SU-DHL-6 (cell line): ENCODE results near the gene LRP1B.

Experiments
- CTCF ChIP-seq: fragments of 200-600 bp; sonication (generic); IDR thresholded peaks from one replicate; pipeline ENCODE4 v1.5.1; 2017; ENCODE audit warnings: antibody characterized with exemption, mild to moderate bottlenecking, low read length, moderate library complexity; ENCODE audit not compliant: insufficient read depth, poor library complexity, severe bottlenecking
- EZH2phosphoT487 ChIP-seq: fragments of 200-600 bp; sonication (generic), shearing (Covaris generic); conservative IDR thresholded peaks from 2 replicates; pipeline ENCODE4 v1.6.1; 2018; ENCODE audit warnings: mild to moderate bottlenecking, antibody characterized with exemption, low read length, moderate library complexity, mixed read lengths

DNA sequence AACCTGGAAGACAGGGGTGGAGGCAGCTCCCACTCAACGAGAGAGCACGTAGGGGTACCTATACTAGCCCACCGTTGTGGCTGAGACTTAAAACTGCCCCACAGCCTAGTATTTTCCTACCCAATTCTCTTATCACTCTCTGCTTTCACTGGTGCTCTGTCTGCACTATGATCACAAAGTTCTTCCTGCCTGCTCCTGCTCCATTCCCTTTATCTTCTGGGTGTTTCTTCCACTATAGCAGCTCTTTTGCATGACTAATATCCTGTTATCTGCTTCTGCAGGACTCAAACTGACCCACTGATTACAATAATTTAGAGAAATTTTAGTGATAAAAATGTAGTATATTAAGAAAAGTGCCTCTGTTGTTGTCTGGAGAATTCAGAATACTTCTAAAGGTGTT, 184.8 kb downstream of the LRP1B start:
- TF ChIP-seq CTCF (no peak), EZH2phosphoT487 (no peak)
